Endothelial cell of umbilical vein (primary cell): ENCODE measurements around the gene EOGT. TPM values are rescaled to one million over a fixed set of nuclear protein-coding genes. Genes with fewer than 3 reads are reported as not detected.

Experiments used
- BruUV-seq: library from RNA; stranded (reverse); fragments of 400-500 nt; replicated peaks from 2 replicates; lab custom pipeline; 2021; lab: Mats Ljungman, UMichigan
- CTCF ChIA-PET: fragments of 300-600, 350-600 bp; sonication (Branson Sonifier 250); formaldehyde crosslinking; loops from one replicate; lab custom pipeline; 2021; ENCODE audit warnings: antibody characterized with exemption, inconsistent platforms; lab: Charles Lee
- POLR2A ChIA-PET: fragments of 300-600, 350-600 bp; sonication (Branson Sonifier 250); formaldehyde crosslinking; loops from one replicate; lab custom pipeline; 2021; ENCODE audit warnings: antibody characterized with exemption, inconsistent platforms; lab: Charles Lee
- DNase-seq: peaks from one replicate; pipeline ENCODE4 v3.0.0-alpha.2; 2011; ENCODE audit warnings: low read depth, low spot score
- FAIRE-seq: peaks from 2 replicates; lab custom pipeline; 2011; peaks lifted over from hg19 to GRCh38; lab: Jason Lieb, UNC
- H2AFZ ChIP-seq: 2 replicates; pipeline ENCODE4 v1.6.0; 2012; ENCODE audit warnings: low read depth, low read length, control low read depth, inconsistent platforms
- H3K27ac ChIP-seq: 2 replicates; pipeline ENCODE4 v1.5.1; 2011; ENCODE audit warnings: low read depth, mild to moderate bottlenecking, control low read depth, low read length, moderate library complexity; ENCODE audit not compliant: insufficient read depth
- H3K27me3 ChIP-seq, 2 experiments: 2 replicates each; pipeline versions ENCODE4 v1.6.0 to v1.6.1; 2011; ENCODE audit warnings: low read length in 2 of 2, mixed read lengths in 1 of 2; ENCODE audit not compliant: control insufficient read depth in 2 of 2, insufficient read depth in 2 of 2
- H3K36me3 ChIP-seq, 2 experiments: 2 replicates in 1 of 2; 3 replicates in 1 of 2; pipeline ENCODE4 v1.5.1; 2011; ENCODE audit warnings: low read length in 2 of 2, mild to moderate bottlenecking in 1 of 2, moderate library complexity in 1 of 2; ENCODE audit not compliant: control insufficient read depth in 2 of 2, insufficient read depth in 2 of 2; ENCODE audit errors: extremely low read depth in 1 of 2
- H3K4me1 ChIP-seq: 3 replicates; pipeline ENCODE4 v1.5.1; 2011; ENCODE audit warnings: mild to moderate bottlenecking, low read length; ENCODE audit not compliant: control insufficient read depth, insufficient read depth; ENCODE audit errors: extremely low read depth
- H3K4me2 ChIP-seq: 2 replicates; pipeline ENCODE4 v1.6.1; 2011; ENCODE audit warnings: low read length, control low read depth, mixed read lengths; ENCODE audit not compliant: insufficient read depth
- H3K4me3 ChIP-seq, 3 experiments: fragments of 200-600 bp in 1 of 3; sonication (generic), shearing (Covaris generic) in 1 of 3; replicated peaks in 1 of 3; 2 replicates each; pipeline ENCODE4 v1.5.1; 2011 to 2016; ENCODE audit warnings: control low read depth in 3 of 3, low read length in 3 of 3, mild to moderate bottlenecking in 2 of 3, inconsistent platforms in 1 of 3, low read depth in 1 of 3, moderate library complexity in 1 of 3; ENCODE audit not compliant: insufficient read depth in 1 of 3
- H3K79me2 ChIP-seq: 2 replicates; pipeline ENCODE4 v1.6.0; 2012; ENCODE audit warnings: low read length, inconsistent platforms; ENCODE audit not compliant: control insufficient read depth, insufficient read depth
- H3K9ac ChIP-seq: replicated peaks from 2 replicates; pipeline ENCODE3; 2011; ENCODE audit warnings: low read length, control low read depth; ENCODE audit not compliant: insufficient read depth; ENCODE audit errors: extremely low read depth
- H3K9me1 ChIP-seq: replicated peaks from 3 replicates; pipeline ENCODE4 v1.6.0; 2011; ENCODE audit warnings: mild to moderate bottlenecking, low read length; ENCODE audit not compliant: control insufficient read depth, insufficient read depth; ENCODE audit errors: extremely low read depth
- H3K9me3 ChIP-seq: replicated peaks from 2 replicates; pipeline ENCODE4 v1.5.1; 2012; ENCODE audit warnings: low read length, inconsistent platforms; ENCODE audit not compliant: control insufficient read depth, insufficient read depth
- H4K20me1 ChIP-seq: replicated peaks from 2 replicates; pipeline ENCODE3; 2011; ENCODE audit warnings: mild to moderate bottlenecking, low read length; ENCODE audit not compliant: control insufficient read depth, insufficient read depth; ENCODE audit errors: extremely low read depth
- EZH2 ChIP-seq: IDR thresholded peaks from 2 replicates; pipeline ENCODE4 v1.6.1; 2012; ENCODE audit warnings: borderline replicate concordance, low read depth, mild to moderate bottlenecking, moderate library complexity, low read length, inconsistent platforms; ENCODE audit not compliant: severe bottlenecking
- FOS ChIP-seq: IDR thresholded peaks from 2 replicates; pipeline ENCODE4 v1.6.1; 2011; ENCODE audit warnings: mild to moderate bottlenecking, low read length, moderate library complexity, borderline replicate concordance; ENCODE audit not compliant: insufficient read depth
- GATA2 ChIP-seq: IDR thresholded peaks from 2 replicates; pipeline ENCODE4 v1.7.0; 2011; ENCODE audit warnings: low read depth, mild to moderate bottlenecking, moderate library complexity, mixed read lengths, low read length; ENCODE audit not compliant: insufficient read length, insufficient read depth
- JUN ChIP-seq: IDR thresholded peaks from 2 replicates; pipeline ENCODE4 v1.6.1; 2011; ENCODE audit warnings: borderline replicate concordance, low read depth; ENCODE audit not compliant: insufficient read length, insufficient read depth
- MYC ChIP-seq: IDR thresholded peaks from one replicate; pipeline ENCODE4 v1.6.1; 2011; ENCODE audit warnings: mild to moderate bottlenecking, low read depth, low read length
- POLR2A ChIP-seq: IDR thresholded peaks from 2 replicates; pipeline ENCODE4 v1.6.1; 2012; ENCODE audit warnings: low read depth, mild to moderate bottlenecking, control low read depth, low read length
- POLR2AphosphoS5 ChIP-seq: IDR thresholded peaks from 2 replicates; pipeline ENCODE4 v1.6.1; 2012; ENCODE audit warnings: low read depth, mild to moderate bottlenecking, control low read depth, low read length, moderate library complexity; ENCODE audit not compliant: insufficient read depth
- dilution Hi-C: fragments of 300-500 bp; cut with MboI; formaldehyde crosslinking; loops from one replicate; pipeline ENCODE4 v1.15.0; 2019; ENCODE audit warnings: low sequenced_read_pairs; ENCODE audit not compliant: extremely low pct_ligation_motif_present
- intact Hi-C: fragments of 100-400 bp; cut with micrococcal nuclease; formaldehyde crosslinking; loops from one replicate; pipeline ENCODE4 v1.10.0; 2022
- polyA plus RNA-seq, 4 experiments: library from polyadenylated mRNA; depleted of rRNA in 3 of 4; stranded (reverse) in 3 of 4; unstranded in 1 of 4; fragments of >200 nt; gene quantifications; 2 replicates each; pipeline versions ENCODE4 v1.2.1 to v1.2.3, GENCODE V29; 2011 to 2012; ENCODE audit warnings: missing spikeins in 1 of 4
- total RNA-seq: library from RNA; stranded (reverse); gene quantifications from 2 replicates; pipeline ENCODE4 v1.2.3, GENCODE V29; 2021
- TF ChIP-seq, protein P1 (sequence below): IDR thresholded peaks from 2 replicates; pipeline ENCODE4 v1.6.1; 2011; ENCODE audit not compliant: insufficient read depth, insufficient read length
- TF ChIP-seq, protein P2 (sequence below), 2 donors: IDR thresholded peaks; 1 replicate in 1 of 2; 2 replicates in 1 of 2; pipeline ENCODE4 v1.5.1; 2011; ENCODE audit warnings: low read length in 2 of 2, mild to moderate bottlenecking in 2 of 2, moderate library complexity in 2 of 2, control low read depth in 1 of 2, inconsistent platforms in 1 of 2, low read depth in 1 of 2; ENCODE audit not compliant: insufficient read depth in 1 of 2; ENCODE audit errors: extremely low read depth in 1 of 2

Gene EOGT
- total and polyA plus RNA-seq, 2 donors (not counting 3 experiments of a cell fraction or from before 2014, with no cell fraction given) = 35.6 to 99.4 TPM

DNA sequence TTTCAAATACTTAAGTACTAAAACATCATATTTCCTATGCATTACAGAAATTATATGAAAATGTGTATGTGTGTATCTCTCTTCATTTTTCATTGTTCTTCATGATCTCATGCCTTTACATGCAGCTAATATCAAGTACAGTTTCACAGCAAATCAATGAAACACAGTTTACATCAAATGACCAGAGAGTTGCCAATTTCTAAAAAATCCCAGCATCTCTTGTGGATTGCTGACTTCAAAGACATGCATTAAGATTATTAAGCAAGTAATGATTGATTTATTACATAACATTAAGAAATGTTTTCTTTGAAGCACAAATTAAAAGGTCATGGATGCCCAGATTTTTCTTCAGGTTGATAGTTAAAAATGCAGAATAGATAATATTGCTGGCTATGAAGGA, 50.1 kb downstream of the EOGT start:
- no TSS peak for BruUV-seq
- Histone ChIP-seq H3K4me3 (no peak overlapping the region), H3K27me3 (peaks cover 8 to 22% of the 10 kb centered on the region in 2 experiments), H3K27ac (no peak overlapping the region), H4K20me1 (no peaks in the 10 kb centered on the region), H3K36me3 (no peaks in the 10 kb centered on the region), H3K4me1 (no peaks in the 10 kb centered on the region), H3K4me2 (no peak overlapping the region), H3K9me1 (no peaks in the 10 kb centered on the region), H3K79me2 (no peaks in the 10 kb centered on the region), H3K9me3 (no peaks in the 10 kb centered on the region), H3K9ac (no peak overlapping the region), H2AFZ (no peak overlapping the region)
- DNase-seq (no peak), FAIRE-seq (no peak)
- ChIA-PET POLR2A (no interaction called here), CTCF (no interaction called here)
- intact Hi-C loops (no loop called here), dilution Hi-C loops (no loop called here)
- TF ChIP-seq, protein P1, sequence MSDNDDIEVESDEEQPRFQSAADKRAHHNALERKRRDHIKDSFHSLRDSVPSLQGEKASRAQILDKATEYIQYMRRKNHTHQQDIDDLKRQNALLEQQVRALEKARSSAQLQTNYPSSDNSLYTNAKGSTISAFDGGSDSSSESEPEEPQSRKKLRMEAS = no peak
- no peak for TF ChIP-seq EZH2
- no peak for TF ChIP-seq POLR2AphosphoS5
- TF ChIP-seq FOS = no peak
- TF ChIP-seq POLR2A = no peak
- TF ChIP-seq GATA2 = no peak
- no peak for TF ChIP-seq JUN
- TF ChIP-seq MYC = no peak
- TF ChIP-seq, protein P2, sequence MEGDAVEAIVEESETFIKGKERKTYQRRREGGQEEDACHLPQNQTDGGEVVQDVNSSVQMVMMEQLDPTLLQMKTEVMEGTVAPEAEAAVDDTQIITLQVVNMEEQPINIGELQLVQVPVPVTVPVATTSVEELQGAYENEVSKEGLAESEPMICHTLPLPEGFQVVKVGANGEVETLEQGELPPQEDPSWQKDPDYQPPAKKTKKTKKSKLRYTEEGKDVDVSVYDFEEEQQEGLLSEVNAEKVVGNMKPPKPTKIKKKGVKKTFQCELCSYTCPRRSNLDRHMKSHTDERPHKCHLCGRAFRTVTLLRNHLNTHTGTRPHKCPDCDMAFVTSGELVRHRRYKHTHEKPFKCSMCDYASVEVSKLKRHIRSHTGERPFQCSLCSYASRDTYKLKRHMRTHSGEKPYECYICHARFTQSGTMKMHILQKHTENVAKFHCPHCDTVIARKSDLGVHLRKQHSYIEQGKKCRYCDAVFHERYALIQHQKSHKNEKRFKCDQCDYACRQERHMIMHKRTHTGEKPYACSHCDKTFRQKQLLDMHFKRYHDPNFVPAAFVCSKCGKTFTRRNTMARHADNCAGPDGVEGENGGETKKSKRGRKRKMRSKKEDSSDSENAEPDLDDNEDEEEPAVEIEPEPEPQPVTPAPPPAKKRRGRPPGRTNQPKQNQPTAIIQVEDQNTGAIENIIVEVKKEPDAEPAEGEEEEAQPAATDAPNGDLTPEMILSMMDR (IDR thresholded peaks at IDR 0.05; ENCODE audit: extremely low read depth in 1 of 2, insufficient read depth in 1 of 2, low read depth in 1 of 2, low read length in 2 of 2) = no peak
